K562 (cell line): ENCODE measurements around the gene ZNRF3. TPM values are rescaled to one million over a fixed set of nuclear protein-coding genes. Genes with fewer than 3 reads are reported as not detected.

Experiments used
- CC2D1A ChIP-seq: fragments of 450-650 bp; IDR thresholded peaks from 2 replicates; pipeline ENCODE4 v1.6.1; 2017; ENCODE audit warnings: mild to moderate bottlenecking
- FOXK1 ChIP-seq: sonication (generic); formaldehyde crosslinking; IDR thresholded peaks from 2 replicates; pipeline ENCODE4 v1.8.0; 2022; ENCODE audit warnings: missing genetic modification reagents, mild to moderate bottlenecking, borderline replicate concordance
- KDM1A ChIP-seq, 2 experiments: fragments of 450-650 bp; IDR thresholded peaks; 2 replicates each; pipeline ENCODE4 v1.6.1; 2016; ENCODE audit warnings: mild to moderate bottlenecking in 2 of 2
- SREBF1 ChIP-seq: fragments of 150-350 bp; IDR thresholded peaks from 2 replicates; pipeline ENCODE4 v1.6.1; 2014; ENCODE audit warnings: antibody characterized with exemption, low read depth, low read length, borderline replicate concordance
- TOE1 ChIP-seq, 2 experiments: fragments of 450-650 bp in 1 of 2; sonication (generic) in 1 of 2; formaldehyde crosslinking in 1 of 2; IDR thresholded peaks; 2 replicates each; pipeline versions ENCODE4 v1.7.1 to v1.8.0; 2016 to 2022; ENCODE audit warnings: borderline replicate concordance in 2 of 2, mild to moderate bottlenecking in 2 of 2, antibody characterized with exemption in 1 of 2, inconsistent platforms in 1 of 2, low read depth in 1 of 2, missing genetic modification reagents in 1 of 2, moderate library complexity in 1 of 2
- ZNF133 ChIP-seq: fragments of 250-450 bp; sonication (Bioruptor Pico); IDR thresholded peaks from 2 replicates; pipeline ENCODE4 v1.4.0; 2020; ENCODE audit warnings: mild to moderate bottlenecking
- ZNF165 ChIP-seq: fragments of 250-450 bp; sonication (Bioruptor Pico); IDR thresholded peaks from 2 replicates; pipeline ENCODE4 v1.4.0; 2020; ENCODE audit warnings: borderline replicate concordance
- ZNF41 ChIP-seq: fragments of 250-450 bp; sonication (Bioruptor Pico); conservative IDR thresholded peaks from 2 replicates; pipeline ENCODE4 v1.4.0; 2020; ENCODE audit warnings: mild to moderate bottlenecking
- polyA plus RNA-seq, 8 experiments: library from polyadenylated mRNA; depleted of rRNA in 4 of 8; stranded (reverse) in 5 of 8; unstranded in 3 of 8; fragments of >200 nt; fragmentation: Nextera tagmentation in 2 of 8; fragmentation: Illumina TruSeq in 1 of 8; extraction: Ambion mirVana in 2 of 8; extraction: Trizol in 1 of 8; gene quantifications; 2 replicates each; pipeline versions ENCODE4 v1.2.1 to v1.2.3, GENCODE V29; 2011 to 2014; ENCODE audit warnings: inconsistent platforms in 1 of 8, missing spikeins in 1 of 8
- total RNA-seq, 7 experiments: library from RNA; depleted of rRNA in 6 of 7; stranded (reverse); fragments of >200 nt in 6 of 7; fragmentation: Illumina TruSeq in 2 of 7; extraction: Trizol in 2 of 7; gene quantifications; 2 replicates each; pipeline versions ENCODE4 v1.2.1 to v1.2.3, GENCODE V29; 2011 to 2021; ENCODE audit warnings: low replicate concordance in 1 of 7
- TF ChIP-seq, protein P1 (sequence below): fragments of 450-650 bp; formaldehyde crosslinking; IDR thresholded peaks from 2 replicates; pipeline ENCODE4 v1.4.0; 2020; ENCODE audit warnings: mild to moderate bottlenecking, mixed read lengths
- TF ChIP-seq, protein P2 (sequence below): fragments of 200-400 bp; formaldehyde crosslinking; IDR thresholded peaks from 2 replicates; pipeline ENCODE4 v1.6.1; 2017; ENCODE audit warnings: mild to moderate bottlenecking, low read depth, low read length, moderate library complexity

ZNRF3 gene
- total and polyA plus RNA-seq, 9 of the 15 experiments (the other 6 are each of a cell fraction or from before 2014, with no cell fraction given): 0.41 to 5.9 (median 1.7) TPM

DNA sequence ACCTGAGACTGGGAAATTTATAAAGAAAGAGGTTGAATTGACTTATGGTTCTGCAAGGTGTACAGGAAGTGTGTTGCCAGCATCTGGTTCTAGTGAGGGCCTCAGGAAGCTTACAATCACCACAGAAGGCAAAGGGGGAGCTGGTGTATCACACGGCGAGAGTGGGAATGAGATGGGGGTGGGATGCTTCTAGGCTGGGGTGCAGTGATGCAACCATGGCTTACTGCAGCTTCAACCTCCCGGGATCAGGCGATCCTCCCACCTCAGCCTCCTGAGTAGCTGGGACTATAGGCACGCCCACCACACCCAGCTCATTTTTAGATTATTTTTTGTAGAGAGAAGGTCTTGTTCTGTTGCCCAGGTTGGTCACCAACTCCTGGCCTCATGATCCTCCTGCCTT is 117.3 kb downstream of the ZNRF3 start (continued):
- TF ChIP-seq FOXK1 (CRISPR knock-in tag): no peak
- no peak for TF ChIP-seq ZNF133 (CRISPR knock-in tag)
- no peak for TF ChIP-seq CC2D1A
- TF ChIP-seq ZNF165 (CRISPR knock-in tag): no peak
- TF ChIP-seq, protein P1, sequence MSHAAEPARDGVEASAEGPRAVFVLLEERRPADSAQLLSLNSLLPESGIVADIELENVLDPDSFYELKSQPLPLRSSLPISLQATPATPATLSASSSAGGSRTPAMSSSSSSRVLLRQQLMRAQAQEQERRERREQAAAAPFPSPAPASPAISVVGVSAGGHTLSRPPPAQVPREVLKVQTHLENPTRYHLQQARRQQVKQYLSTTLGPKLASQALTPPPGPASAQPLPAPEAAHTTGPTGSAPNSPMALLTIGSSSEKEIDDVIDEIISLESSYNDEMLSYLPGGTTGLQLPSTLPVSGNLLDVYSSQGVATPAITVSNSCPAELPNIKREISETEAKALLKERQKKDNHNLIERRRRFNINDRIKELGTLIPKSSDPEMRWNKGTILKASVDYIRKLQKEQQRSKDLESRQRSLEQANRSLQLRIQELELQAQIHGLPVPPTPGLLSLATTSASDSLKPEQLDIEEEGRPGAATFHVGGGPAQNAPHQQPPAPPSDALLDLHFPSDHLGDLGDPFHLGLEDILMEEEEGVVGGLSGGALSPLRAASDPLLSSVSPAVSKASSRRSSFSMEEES (CRISPR knock-in tag): no peak
- no peak for TF ChIP-seq SREBF1
- TF ChIP-seq, protein P2, sequence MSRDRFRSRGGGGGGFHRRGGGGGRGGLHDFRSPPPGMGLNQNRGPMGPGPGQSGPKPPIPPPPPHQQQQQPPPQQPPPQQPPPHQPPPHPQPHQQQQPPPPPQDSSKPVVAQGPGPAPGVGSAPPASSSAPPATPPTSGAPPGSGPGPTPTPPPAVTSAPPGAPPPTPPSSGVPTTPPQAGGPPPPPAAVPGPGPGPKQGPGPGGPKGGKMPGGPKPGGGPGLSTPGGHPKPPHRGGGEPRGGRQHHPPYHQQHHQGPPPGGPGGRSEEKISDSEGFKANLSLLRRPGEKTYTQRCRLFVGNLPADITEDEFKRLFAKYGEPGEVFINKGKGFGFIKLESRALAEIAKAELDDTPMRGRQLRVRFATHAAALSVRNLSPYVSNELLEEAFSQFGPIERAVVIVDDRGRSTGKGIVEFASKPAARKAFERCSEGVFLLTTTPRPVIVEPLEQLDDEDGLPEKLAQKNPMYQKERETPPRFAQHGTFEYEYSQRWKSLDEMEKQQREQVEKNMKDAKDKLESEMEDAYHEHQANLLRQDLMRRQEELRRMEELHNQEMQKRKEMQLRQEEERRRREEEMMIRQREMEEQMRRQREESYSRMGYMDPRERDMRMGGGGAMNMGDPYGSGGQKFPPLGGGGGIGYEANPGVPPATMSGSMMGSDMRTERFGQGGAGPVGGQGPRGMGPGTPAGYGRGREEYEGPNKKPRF: no peak
- TF ChIP-seq TOE1 (IDR thresholded peaks at IDR 0.05; ENCODE audit: borderline replicate concordance): no peak
- TF ChIP-seq TOE1 (CRISPR knock-in tag; IDR thresholded peaks at IDR 0.05; ENCODE audit: borderline replicate concordance, low read depth): no peak
- no peak for TF ChIP-seq KDM1A (IDR thresholded peaks at IDR 0.05)
- TF ChIP-seq ZNF41 (CRISPR knock-in tag): no peak
